Activated CD8-positive, alpha-beta T cell treated with anti-CD3 and anti-CD28 coated beads for 36 hours (primary cell): Measurements from ENCODE around the gene C1orf174. TPM values are rescaled to one million over a fixed set of nuclear protein-coding genes. Genes with fewer than 3 reads are reported as not detected.

Source experiments
- ATAC-seq: fragments of 200-7000 bp; cut with Tn5 transposase; one replicate; pipeline ENCODE4 v1.10.0; 2021; ENCODE audit warnings: mild to moderate bottlenecking, moderate library complexity
- CTCF ChIA-PET: fragments of 350-600 bp; sonication (Branson Sonifier 250); formaldehyde crosslinking; loops from one replicate; lab custom pipeline; 2021; ENCODE audit warnings: antibody characterized with exemption; lab: Charles Lee
- POLR2A ChIA-PET: fragments of 350-600 bp; sonication (Branson Sonifier 250); formaldehyde crosslinking; loops from one replicate; lab custom pipeline; 2021; ENCODE audit warnings: antibody characterized with exemption; lab: Charles Lee
- DNase-seq: peaks from one replicate; pipeline ENCODE4 v3.0.0-alpha.2; 2020
- H3K27ac Mint-ChIP-seq: one replicate; pipeline ENCODE4 v1.8.0; 2021; ENCODE audit warnings: mild to moderate bottlenecking, mixed read lengths
- H3K27me3 Mint-ChIP-seq: one replicate; pipeline ENCODE4 v1.8.0; 2021; ENCODE audit warnings: mixed read lengths
- H3K36me3 Mint-ChIP-seq: one replicate; pipeline ENCODE4 v1.8.0; 2021; ENCODE audit warnings: low read depth, mixed read lengths
- H3K4me1 Mint-ChIP-seq: one replicate; pipeline ENCODE4 v1.8.0; 2021; ENCODE audit warnings: low read depth, mixed read lengths
- H3K4me3 Mint-ChIP-seq: one replicate; pipeline ENCODE4 v1.8.0; 2021; ENCODE audit warnings: mild to moderate bottlenecking, moderate library complexity, mixed read lengths
- H3K9me3 Mint-ChIP-seq: one replicate; pipeline ENCODE4 v1.8.0; 2021; ENCODE audit warnings: mixed read lengths
- CTCF ChIP-seq: fragments of 200-600 bp; IDR thresholded peaks from one replicate; pipeline ENCODE4 v1.8.0; 2022; ENCODE audit warnings: antibody characterized with exemption, mild to moderate bottlenecking
- intact Hi-C: fragments of 100-400 bp; cut with micrococcal nuclease; formaldehyde crosslinking; loops from one replicate; pipeline ENCODE4 v1.10.0; 2022
- total RNA-seq, 2 experiments: library from RNA; stranded (reverse); gene quantifications; one replicate each; pipeline ENCODE4 v1.2.3, GENCODE V29; 2021

Gene C1orf174
- total RNA-seq, 2 experiments from 2014 or later, result 43.7 to 44.0 TPM

GRCh38 chr1:3864884-3865283 is 35.2 kb downstream of the C1orf174 start:
- ChIA-PET POLR2A (no interaction called here), CTCF (no interaction called here)
- no peak overlapping the region for H3K4me3 Mint-ChIP-seq
- TF ChIP-seq CTCF, result no peak
- no peak overlapping the region for H3K27ac Mint-ChIP-seq
- intact Hi-C loops, result no loop called here
- DNase-seq, result no peak
- no peaks in the 10 kb centered on the region for H3K27me3 Mint-ChIP-seq
- H3K36me3 Mint-ChIP-seq, result peaks cover 13% of the 10 kb centered on the region
- peaks cover 3% of the 10 kb centered on the region for H3K4me1 Mint-ChIP-seq
- no peaks in the 10 kb centered on the region for H3K9me3 Mint-ChIP-seq
- ATAC-seq, result no peak

- H3K4me1 Mint-ChIP-seq, result peaks cover 15% of the 10 kb centered on the region
- ATAC-seq, result no peak
- H3K27ac Mint-ChIP-seq, result no peak overlapping the region
- no peaks in the 10 kb centered on the region for H3K9me3 Mint-ChIP-seq
- DNase-seq, result no peak
- no peaks in the 10 kb centered on the region for H3K27me3 Mint-ChIP-seq
- ChIA-PET POLR2A (no interaction called here), CTCF (no interaction called here)
- H3K4me3 Mint-ChIP-seq, result no peak overlapping the region
- TF ChIP-seq CTCF, result no peak
- intact Hi-C loops, result no loop called here
- peaks cover 8% of the 10 kb centered on the region for H3K36me3 Mint-ChIP-seq
Observed at GRCh38 chr1:3863231-3863935, 36.7 kb downstream of the C1orf174 start.

GRCh38 chr1:3858231-3858981 is 41.7 kb downstream of the C1orf174 start:
- ATAC-seq, result no peak
- Mint-ChIP-seq H3K36me3 (peaks cover 3% of the 10 kb centered on the region), H3K27ac (peak overlapping the region; percentile 57), H3K27me3 (no peaks in the 10 kb centered on the region), H3K9me3 (no peaks in the 10 kb centered on the region), H3K4me1 (peaks cover 32% of the 10 kb centered on the region), H3K4me3 (peak overlapping the region; percentile 95)
- intact Hi-C loops, result no loop called here
- DNase-seq, result peak; percentile 31
- POLR2A ChIA-PET, result interaction anchor here (1.2 to 4.4 kb wide), 6 partner anchors 10 to 62 kb away, joined by 3 to 18 read pairs (median 4); partner anchors contain the start of genes C1orf174 and LRRC47
- CTCF ChIA-PET, result interaction anchor here (1.0 to 2.1 kb wide), 10 partner anchors 10 to 84 kb away, joined by 3 to 11 read pairs (median 3); partner anchors contain the start of gene C1orf174
- TF ChIP-seq CTCF, result no peak

GRCh38 chr1:3857791-3858129 is 42.3 kb downstream of the C1orf174 start:
- Mint-ChIP-seq H3K4me1 (peaks cover 37% of the 10 kb centered on the region), H3K4me3 (peak overlapping the region; percentile 95), H3K27ac (peak overlapping the region; percentile 90), H3K36me3 (no peaks in the 10 kb centered on the region), H3K27me3 (no peaks in the 10 kb centered on the region), H3K9me3 (no peaks in the 10 kb centered on the region)
- CTCF ChIA-PET, result interaction anchor here (1.0 to 2.1 kb wide), 11 partner anchors 10 to 210 kb away, joined by 3 to 11 read pairs (median 3); partner anchors contain the start of gene C1orf174
- DNase-seq, result no peak
- intact Hi-C loops, result loop anchor here (1.0 kb wide), 1 partner anchor 43 kb away; the partner anchor contains the start of gene C1orf174
- ATAC-seq, result no peak
- POLR2A ChIA-PET, result interaction anchor here (1.2 to 4.4 kb wide), 5 partner anchors 14 to 61 kb away, joined by 3 to 18 read pairs (median 3); partner anchors contain the start of genes C1orf174 and LRRC47
- TF ChIP-seq CTCF, result no peak
